SK-N-SH (cell line): ENCODE measurements around the gene GUCY1A2. TPM values are rescaled to one million over a fixed set of nuclear protein-coding genes. Genes with fewer than 3 reads are reported as not detected.

Experiments
- CTCF ChIA-PET: fragments of 300-600, 350-600 bp; formaldehyde crosslinking; extraction: SDS; loops from one replicate; lab custom pipeline; 2021; lab: Yijun Ruan, JAX
- POLR2A ChIA-PET: fragments of 350-600 bp; sonication (Branson Sonifier 250); formaldehyde crosslinking; extraction: SDS; loops from one replicate; lab custom pipeline; 2020; ENCODE audit warnings: antibody characterized with exemption, inconsistent platforms; lab: Yijun Ruan, JAX
- DNase-seq: peaks from one replicate; pipeline ENCODE4 v3.0.0; 2012
- H2AFZ ChIP-seq: fragments of 200-600 bp; sonication (generic); 2 replicates; pipeline ENCODE4 v1.8.1; 2016; ENCODE audit warnings: antibody characterized with exemption, mild to moderate bottlenecking, low read depth
- H3F3A ChIP-seq: fragments of 200-600 bp; sonication (generic); replicated peaks from 2 replicates; pipeline ENCODE3; 2016; ENCODE audit warnings: antibody characterized with exemption, mild to moderate bottlenecking; ENCODE audit not compliant: insufficient read depth
- H3K27ac ChIP-seq, 2 experiments: fragments of 200-500 bp in 1 of 2; fragments of 200-600 bp in 1 of 2; sonication (Bioruptor generic) in 1 of 2; sonication (generic), shearing (Covaris generic) in 1 of 2; 2 replicates each; pipeline versions ENCODE4 v1.5.1 to v1.6.1; 2014 to 2016; ENCODE audit warnings: low read depth in 2 of 2, inconsistent platforms in 1 of 2, low read length in 1 of 2, mild to moderate bottlenecking in 1 of 2, mixed read lengths in 1 of 2
- H3K27me3 ChIP-seq: fragments of 200-600 bp; sonication (generic), shearing (Covaris generic); 2 replicates; pipeline ENCODE4 v1.6.1; 2016; ENCODE audit warnings: mixed run types; ENCODE audit not compliant: insufficient read depth
- H3K36me3 ChIP-seq, 2 experiments: fragments of 200-500 bp in 1 of 2; fragments of 200-600 bp in 1 of 2; sonication (Bioruptor generic) in 1 of 2; sonication (generic) in 1 of 2; replicated peaks in 1 of 2; 2 replicates each; pipeline versions ENCODE3 to v1.5.1; 2014 to 2016; ENCODE audit warnings: low read length in 1 of 2, mild to moderate bottlenecking in 1 of 2; ENCODE audit not compliant: insufficient read depth in 2 of 2, control insufficient read depth in 1 of 2
- H3K4me1 ChIP-seq, 2 experiments: fragments of 200-500 bp in 1 of 2; fragments of 200-600 bp in 1 of 2; sonication (Bioruptor generic) in 1 of 2; sonication (generic), shearing (Covaris generic) in 1 of 2; 2 replicates each; pipeline versions ENCODE4 v1.5.1 to v1.6.1; 2014 to 2016; ENCODE audit warnings: low read depth in 1 of 2, low read length in 1 of 2, mixed run types in 1 of 2; ENCODE audit not compliant: insufficient read depth in 2 of 2, control insufficient read depth in 1 of 2
- H3K4me2 ChIP-seq: fragments of 200-600 bp; sonication (generic), shearing (Covaris generic); 2 replicates; pipeline ENCODE4 v1.6.1; 2017; ENCODE audit warnings: mixed run types
- H3K4me3 ChIP-seq, 2 experiments: fragments of 200-500 bp in 1 of 2; fragments of 200-600 bp in 1 of 2; sonication (Bioruptor generic) in 1 of 2; sonication (generic), shearing (Covaris generic) in 1 of 2; 2 replicates each; pipeline versions ENCODE4 v1.5.1 to v1.8.1; 2014 to 2016; ENCODE audit warnings: low read depth in 2 of 2, inconsistent platforms in 1 of 2, low read length in 1 of 2, mild to moderate bottlenecking in 1 of 2, mixed read lengths in 1 of 2, moderate library complexity in 1 of 2
- H3K79me2 ChIP-seq: fragments of 200-600 bp; sonication (generic); 2 replicates; pipeline ENCODE4 v1.8.1; 2017; ENCODE audit warnings: mild to moderate bottlenecking; ENCODE audit not compliant: insufficient read depth
- H3K9ac ChIP-seq: fragments of 200-600 bp; sonication (generic); 2 replicates; pipeline ENCODE4 v1.6.1; 2017; ENCODE audit warnings: mixed run types
- H3K9me2 ChIP-seq: fragments of 200-600 bp; sonication (generic); 2 replicates; pipeline ENCODE4 v1.6.1; 2017; ENCODE audit warnings: mixed run types
- H3K9me3 ChIP-seq: fragments of 200-600 bp; sonication (generic); 2 replicates; pipeline ENCODE4 v1.6.1; 2017; ENCODE audit warnings: mixed run types, mild to moderate bottlenecking, moderate library complexity
- H4K20me1 ChIP-seq: fragments of 200-600 bp; sonication (generic); 2 replicates; pipeline ENCODE4 v1.6.1; 2017; ENCODE audit warnings: mild to moderate bottlenecking, mixed run types; ENCODE audit not compliant: insufficient read depth
- CTCF ChIP-seq: fragments of 200-600 bp; sonication (generic); IDR thresholded peaks from 2 replicates; pipeline ENCODE4 v1.6.1; 2017; ENCODE audit warnings: antibody characterized with exemption, mild to moderate bottlenecking, moderate library complexity
- ELF1 ChIP-seq: IDR thresholded peaks from 2 replicates; pipeline ENCODE4 v1.4.0; 2012
- EZH2phosphoT487 ChIP-seq: fragments of 200-600 bp; sonication (generic); IDR thresholded peaks from 2 replicates; pipeline ENCODE4 v1.6.1; 2017; ENCODE audit warnings: low read depth, mixed run types, mild to moderate bottlenecking, antibody characterized with exemption, moderate library complexity, borderline replicate concordance
- GATA2 ChIP-seq: sonication (generic); formaldehyde crosslinking; IDR thresholded peaks from 2 replicates; pipeline ENCODE4 v1.5.0; 2020; ENCODE audit warnings: mild to moderate bottlenecking, missing genetic modification reagents
- IRF3 ChIP-seq: fragments of 150-350 bp; IDR thresholded peaks from 2 replicates; pipeline ENCODE4 v1.6.1; 2016; ENCODE audit warnings: mild to moderate bottlenecking, low read depth, low read length
- JUND ChIP-seq: IDR thresholded peaks from 2 replicates; pipeline ENCODE4 v1.4.0; 2012
- MAX ChIP-seq: IDR thresholded peaks from 2 replicates; pipeline ENCODE4 v1.4.0; 2012; ENCODE audit warnings: low read depth
- MEF2A ChIP-seq: IDR thresholded peaks from 2 replicates; pipeline ENCODE4 v1.4.0; 2012; ENCODE audit warnings: low read depth, borderline replicate concordance
- MXI1 ChIP-seq: IDR thresholded peaks from 2 replicates; pipeline ENCODE4 v1.6.1; 2012; ENCODE audit warnings: mild to moderate bottlenecking, low read depth, low read length, improper control_type of control experiment
- PBX3 ChIP-seq: IDR thresholded peaks from 2 replicates; pipeline ENCODE4; 2012
- POLR2AphosphoS5 ChIP-seq: IDR thresholded peaks from 2 replicates; pipeline ENCODE4 v1.6.1; 2012; ENCODE audit warnings: low read depth, low read length
- REST ChIP-seq: IDR thresholded peaks from 2 replicates; pipeline ENCODE4 v1.6.1; 2012; ENCODE audit warnings: mild to moderate bottlenecking, low read depth, low read length, moderate library complexity
- RXRA ChIP-seq: IDR thresholded peaks from 2 replicates; pipeline ENCODE4 v1.4.0; 2012; ENCODE audit warnings: low read depth, mild to moderate bottlenecking, borderline replicate concordance
- TAF1 ChIP-seq: IDR thresholded peaks from 2 replicates; pipeline ENCODE4 v1.6.1; 2012; ENCODE audit warnings: low read depth, mild to moderate bottlenecking, low read length, moderate library complexity, borderline replicate concordance
- USF2 ChIP-seq: fragments of 150-350 bp; IDR thresholded peaks from 2 replicates; pipeline ENCODE4 v1.6.1; 2017; ENCODE audit warnings: antibody characterized with exemption, low read length, low read depth, borderline replicate concordance
- WGBS: methylation state at CpG from one replicate; pipeline ENCODE4 v1.1.6; 2017; ENCODE audit warnings: low lambda C conversion rate; 5-methylcytosine and 5-hydroxymethylcytosine counted together
- polyA plus RNA-seq, 3 experiments: library from polyadenylated mRNA; depleted of rRNA; stranded (reverse); fragments of >200 nt; gene quantifications; 2 replicates each; pipeline ENCODE4 v1.2.3, GENCODE V29; 2012

Gene GUCY1A2
- polyA plus RNA-seq, 1 of the 3 experiments (the other 2 are of a cell fraction) = 0.26 TPM

- Histone ChIP-seq H3K27ac (no peak overlapping the region), H3K9ac (no peak overlapping the region), H3K9me2 (no peaks in the 10 kb centered on the region), H3F3A (peaks cover 3% of the 10 kb centered on the region), H3K4me2 (no peak overlapping the region), H3K4me3 (no peak overlapping the region), H3K79me2 (no peaks in the 10 kb centered on the region), H3K9me3 (no peaks in the 10 kb centered on the region), H3K4me1 (no peaks in the 10 kb centered on the region; a peak in 1 of 4 replicates), H3K36me3 (no peaks in the 10 kb centered on the region), H3K27me3 (no peaks in the 10 kb centered on the region), H4K20me1 (no peaks in the 10 kb centered on the region), H2AFZ (no peak overlapping the region)
- no peak for DNase-seq
- 20% methylated on average over 3 of the region's 3 CpGs for WGBS
- CTCF ChIA-PET = interaction anchor here (1.4 kb wide), 1 partner anchor 8 kb away, joined by 4 read pairs; no protein-coding TSS in a partner anchor
- POLR2A ChIA-PET = no interaction called here
- TF ChIP-seq TAF1 = no peak
- no peak for TF ChIP-seq REST
- no peak for TF ChIP-seq PBX3
- TF ChIP-seq GATA2 (CRISPR knock-in tag) = no peak
- no peak for TF ChIP-seq JUND
- no peak for TF ChIP-seq RXRA
- TF ChIP-seq CTCF = no peak
- TF ChIP-seq ELF1 = no peak
Measured at GRCh38 chr11:106856566-106856965, 161.7 kb downstream of the GUCY1A2 start.

GRCh38 chr11:106854429-106854828 is 163.8 kb downstream of the GUCY1A2 start:
- WGBS = 81% methylated on average over 7 of the region's 7 CpGs
- CTCF ChIA-PET = no interaction called here
- Histone ChIP-seq H3K9me2 (no peaks in the 10 kb centered on the region), H3K4me2 (no peak overlapping the region), H3K9me3 (no peaks in the 10 kb centered on the region), H3K27ac (no peak overlapping the region), H4K20me1 (no peaks in the 10 kb centered on the region), H3K27me3 (no peaks in the 10 kb centered on the region), H3K79me2 (no peaks in the 10 kb centered on the region), H3K36me3 (no peaks in the 10 kb centered on the region), H2AFZ (no peak overlapping the region), H3K9ac (no peak overlapping the region), H3K4me3 (no peak overlapping the region), H3K4me1 (no peaks in the 10 kb centered on the region), H3F3A (no peaks in the 10 kb centered on the region)
- no peak for DNase-seq
- POLR2A ChIA-PET = no interaction called here
- no peak for TF ChIP-seq ELF1
- TF ChIP-seq POLR2AphosphoS5 = no peak
- no peak for TF ChIP-seq USF2
- no peak for TF ChIP-seq EZH2phosphoT487
- no peak for TF ChIP-seq PBX3
- no peak for TF ChIP-seq MXI1
- TF ChIP-seq IRF3 = no peak
- TF ChIP-seq MEF2A = no peak
- TF ChIP-seq MAX = no peak
